K562 (cell line): ENCODE data around the gene ARL14. TPM values are rescaled to one million over a fixed set of nuclear protein-coding genes. Genes with fewer than 3 reads are reported as not detected.

Experiments used
- ATAC-seq: fragments of 200-7000 bp; cut with Tn5 transposase; 3 replicates; pipeline ENCODE4 v1.9.1; 2020; ENCODE audit warnings: moderate library complexity
- BruUV-seq: library from RNA; stranded (reverse); fragments of 400-500 nt; replicated peaks from 2 replicates; lab custom pipeline; 2021; lab: Mats Ljungman, UMichigan
- CTCF ChIA-PET: fragments of 300-600 bp; formaldehyde crosslinking; extraction: SDS; loops from one replicate; lab custom pipeline; 2021; ENCODE audit warnings: low intra/inter-chr PET ratio; lab: Yijun Ruan, JAX
- POLR2A ChIA-PET: fragments of 300-600, 350-650 bp; sonication (Branson Sonifier 250); formaldehyde crosslinking; extraction: SDS; loops from one replicate; lab custom pipeline; 2021; ENCODE audit warnings: antibody characterized with exemption, inconsistent platforms; lab: Yijun Ruan, JAX
- DNase-seq, 4 experiments: peaks; one replicate each; pipeline versions ENCODE4 v3.0.0 to v3.0.0-alpha.2; 2011 to 2018; ENCODE audit warnings: low spot score in 3 of 4, mixed read lengths in 3 of 4; ENCODE audit errors: extremely low read depth in 1 of 4
- FAIRE-seq: peaks from 2 replicates; lab custom pipeline; 2011; peaks lifted over from hg19 to GRCh38; lab: Jason Lieb, UNC
- H2AFZ ChIP-seq: 2 replicates; pipeline ENCODE4 v1.6.0; 2011; ENCODE audit warnings: low read depth, low read length, control low read depth, inconsistent platforms
- H3K27ac ChIP-seq: fragments of 200-600 bp; 3 replicates; pipeline ENCODE4 v1.8.0; 2011; ENCODE audit warnings: low read depth, mild to moderate bottlenecking, control low read depth, inconsistent platforms, low read length, moderate library complexity, mixed read lengths; ENCODE audit errors: extremely low read depth
- H3K27me3 ChIP-seq, 2 experiments: fragments of 300-600 bp in 1 of 2; 2 replicates in 1 of 2; 3 replicates in 1 of 2; pipeline versions ENCODE4 v1.6.0 to v1.8.0; 2011; ENCODE audit warnings: inconsistent platforms in 2 of 2, low read length in 2 of 2, mild to moderate bottlenecking in 1 of 2, mixed read lengths in 1 of 2, moderate library complexity in 1 of 2; ENCODE audit not compliant: control insufficient read depth in 2 of 2, insufficient read depth in 2 of 2
- H3K36me3 ChIP-seq: fragments of 300-600 bp; 3 replicates; pipeline ENCODE4 v1.8.0; 2011; ENCODE audit warnings: mild to moderate bottlenecking, low read length, inconsistent platforms; ENCODE audit not compliant: control insufficient read depth, insufficient read depth
- H3K4me1 ChIP-seq, 2 experiments: fragments of 200-600 bp in 1 of 2; replicated peaks in 1 of 2; 2 replicates in 1 of 2; 3 replicates in 1 of 2; pipeline versions ENCODE4 v1.5.1 to v1.8.0; 2011; ENCODE audit warnings: inconsistent platforms in 2 of 2, low read length in 2 of 2, mild to moderate bottlenecking in 1 of 2, mixed read lengths in 1 of 2, moderate library complexity in 1 of 2; ENCODE audit not compliant: control insufficient read depth in 2 of 2, insufficient read depth in 2 of 2
- H3K4me2 ChIP-seq: 2 replicates; pipeline ENCODE4 v1.6.1; 2011; ENCODE audit warnings: low read length, control low read depth, inconsistent platforms, mixed read lengths; ENCODE audit not compliant: insufficient read depth
- H3K4me3 ChIP-seq: fragments of 200-600 bp; sonication (generic), shearing (Covaris generic); 2 replicates; pipeline ENCODE4 v1.5.1; 2016; ENCODE audit warnings: control low read depth, inconsistent platforms
- H3K79me2 ChIP-seq: fragments of 200-600 bp; 3 replicates; pipeline ENCODE4 v1.8.0; 2011; ENCODE audit warnings: low read length, inconsistent platforms; ENCODE audit not compliant: control insufficient read depth, insufficient read depth
- H3K9ac ChIP-seq, 2 experiments: 2 replicates each; pipeline versions ENCODE4 v1.6.0 to v1.6.1; 2011; ENCODE audit warnings: low read depth in 2 of 2, low read length in 2 of 2, control low read depth in 1 of 2, inconsistent platforms in 1 of 2, mild to moderate bottlenecking in 1 of 2, mixed read lengths in 1 of 2; ENCODE audit not compliant: insufficient read depth in 1 of 2
- H3K9me1 ChIP-seq: one replicate; pipeline ENCODE4 v1.6.0; 2011; ENCODE audit warnings: inconsistent platforms, mild to moderate bottlenecking, low read length, moderate library complexity; ENCODE audit not compliant: control insufficient read depth, insufficient read depth
- H3K9me3 ChIP-seq: replicated peaks from 2 replicates; pipeline ENCODE4 v1.5.1; 2011; ENCODE audit warnings: low read depth, low read length, inconsistent platforms; ENCODE audit not compliant: control insufficient read depth, insufficient read depth
- H4K20me1 ChIP-seq: replicated peaks from 2 replicates; pipeline ENCODE4 v1.6.1; 2011; ENCODE audit warnings: low read length, inconsistent platforms, mixed read lengths; ENCODE audit not compliant: control insufficient read depth, insufficient read depth
- CBX3 ChIP-seq, 2 experiments: IDR thresholded peaks; 1 replicate in 1 of 2; 2 replicates in 1 of 2; pipeline ENCODE4 v1.6.1; 2012; ENCODE audit warnings: inconsistent platforms in 2 of 2, low read length in 2 of 2, borderline replicate concordance in 1 of 2, control low read depth in 1 of 2
- MAFG ChIP-seq: fragments of 450-650 bp; conservative IDR thresholded peaks from 2 replicates; pipeline ENCODE4 v1.6.1; 2016; ENCODE audit warnings: missing genetic modification characterization, missing compliant biosample characterization
- ZNF274 ChIP-seq: IDR thresholded peaks from 2 replicates; pipeline ENCODE4 v1.6.1; 2011; ENCODE audit warnings: low read depth, mild to moderate bottlenecking, low read length, moderate library complexity, borderline replicate concordance
- ZNF316 ChIP-seq: fragments of 450-650 bp; IDR thresholded peaks from 2 replicates; pipeline ENCODE4 v1.6.1; 2016
- ZNF695 ChIP-seq: fragments of 450-650 bp; formaldehyde crosslinking; IDR thresholded peaks from 2 replicates; pipeline ENCODE4 v1.4.0; 2020; ENCODE audit warnings: mild to moderate bottlenecking, moderate library complexity
- in situ Hi-C: fragments of 300-500 bp; cut with MboI; formaldehyde crosslinking; loops from 4 replicates; pipeline ENCODE4 v1.15.0; 2018; ENCODE audit warnings: inconsistent platforms, mixed read lengths
- intact Hi-C: fragments of 100-400 bp; cut with micrococcal nuclease; formaldehyde crosslinking; loops from 2 replicates; pipeline ENCODE4 v1.14.2; 2022
- polyA plus RNA-seq, 8 experiments: library from polyadenylated mRNA; depleted of rRNA in 4 of 8; stranded (reverse) in 5 of 8; unstranded in 3 of 8; fragments of >200 nt; fragmentation: Nextera tagmentation in 2 of 8; fragmentation: Illumina TruSeq in 1 of 8; extraction: Ambion mirVana in 2 of 8; extraction: Trizol in 1 of 8; gene quantifications; 2 replicates each; pipeline versions ENCODE4 v1.2.1 to v1.2.3, GENCODE V29; 2011 to 2014; ENCODE audit warnings: inconsistent platforms in 1 of 8, missing spikeins in 1 of 8
- total RNA-seq, 7 experiments: library from RNA; depleted of rRNA in 6 of 7; stranded (reverse); fragments of >200 nt in 6 of 7; fragmentation: Illumina TruSeq in 2 of 7; extraction: Trizol in 2 of 7; gene quantifications; 2 replicates each; pipeline versions ENCODE4 v1.2.1 to v1.2.3, GENCODE V29; 2011 to 2021; ENCODE audit warnings: low replicate concordance in 1 of 7
- TF ChIP-seq, protein P1 (sequence below), 2 experiments: fragments of 450-650 bp in 1 of 2; sonication (generic) in 1 of 2; formaldehyde crosslinking in 1 of 2; IDR thresholded peaks; 2 replicates each; pipeline versions ENCODE4 v1.7.1 to v1.9.0; 2016 to 2022; ENCODE audit warnings: inconsistent platforms in 1 of 2, mild to moderate bottlenecking in 1 of 2, missing genetic modification reagents in 1 of 2

ARL14 gene
- total and polyA plus RNA-seq, 9 of the 15 experiments (the other 6 are each of a cell fraction or from before 2014, with no cell fraction given), result not detected

DNA sequence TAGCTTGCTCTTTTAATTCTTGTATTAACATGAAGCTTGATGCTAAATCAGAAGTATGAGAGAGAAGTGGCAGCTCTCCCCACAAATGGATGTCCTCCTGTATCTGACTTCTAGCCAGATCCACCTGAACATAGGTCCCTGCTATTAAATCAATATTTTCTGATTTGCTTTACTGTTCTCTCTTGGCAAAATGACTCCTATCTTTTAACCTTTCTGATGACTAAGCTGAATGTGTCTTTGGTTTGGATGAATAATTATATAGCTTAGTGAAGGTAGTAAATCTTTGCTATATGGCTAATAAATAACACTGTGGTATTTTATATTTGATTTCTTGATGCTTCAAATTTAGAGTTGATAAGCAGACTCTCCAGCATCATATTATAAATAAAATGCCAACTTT, 28.3 kb upstream of the ARL14 start:
- intact Hi-C loops, result no loop called here
- H3K4me1 ChIP-seq, result no peaks in the 10 kb centered on the region
- TF ChIP-seq ZNF695 (CRISPR knock-in tag) (no peak), MAFG (tag) (0 out of 2 replicates have a peak, but pooled peaks have one; percentile 12), CBX3 (IDR thresholded peaks at IDR 0.05; ENCODE audit: borderline replicate concordance in 1 of 2, low read length in 2 of 2) (no peak), ZNF316 (peak; percentile 61), ZNF274 (no peak)
- TF ChIP-seq, protein P1, sequence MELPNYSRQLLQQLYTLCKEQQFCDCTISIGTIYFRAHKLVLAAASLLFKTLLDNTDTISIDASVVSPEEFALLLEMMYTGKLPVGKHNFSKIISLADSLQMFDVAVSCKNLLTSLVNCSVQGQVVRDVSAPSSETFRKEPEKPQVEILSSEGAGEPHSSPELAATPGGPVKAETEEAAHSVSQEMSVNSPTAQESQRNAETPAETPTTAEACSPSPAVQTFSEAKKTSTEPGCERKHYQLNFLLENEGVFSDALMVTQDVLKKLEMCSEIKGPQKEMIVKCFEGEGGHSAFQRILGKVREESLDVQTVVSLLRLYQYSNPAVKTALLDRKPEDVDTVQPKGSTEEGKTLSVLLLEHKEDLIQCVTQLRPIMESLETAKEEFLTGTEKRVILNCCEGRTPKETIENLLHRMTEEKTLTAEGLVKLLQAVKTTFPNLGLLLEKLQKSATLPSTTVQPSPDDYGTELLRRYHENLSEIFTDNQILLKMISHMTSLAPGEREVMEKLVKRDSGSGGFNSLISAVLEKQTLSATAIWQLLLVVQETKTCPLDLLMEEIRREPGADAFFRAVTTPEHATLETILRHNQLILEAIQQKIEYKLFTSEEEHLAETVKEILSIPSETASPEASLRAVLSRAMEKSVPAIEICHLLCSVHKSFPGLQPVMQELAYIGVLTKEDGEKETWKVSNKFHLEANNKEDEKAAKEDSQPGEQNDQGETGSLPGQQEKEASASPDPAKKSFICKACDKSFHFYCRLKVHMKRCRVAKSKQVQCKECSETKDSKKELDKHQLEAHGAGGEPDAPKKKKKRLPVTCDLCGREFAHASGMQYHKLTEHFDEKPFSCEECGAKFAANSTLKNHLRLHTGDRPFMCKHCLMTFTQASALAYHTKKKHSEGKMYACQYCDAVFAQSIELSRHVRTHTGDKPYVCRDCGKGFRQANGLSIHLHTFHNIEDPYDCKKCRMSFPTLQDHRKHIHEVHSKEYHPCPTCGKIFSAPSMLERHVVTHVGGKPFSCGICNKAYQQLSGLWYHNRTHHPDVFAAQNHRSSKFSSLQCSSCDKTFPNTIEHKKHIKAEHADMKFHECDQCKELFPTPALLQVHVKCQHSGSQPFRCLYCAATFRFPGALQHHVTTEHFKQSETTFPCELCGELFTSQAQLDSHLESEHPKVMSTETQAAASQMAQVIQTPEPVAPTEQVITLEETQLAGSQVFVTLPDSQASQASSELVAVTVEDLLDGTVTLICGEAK (IDR thresholded peaks at IDR 0.05), result no peak
- TF ChIP-seq, protein P1 (CRISPR knock-in tag; IDR thresholded peaks at IDR 0.05), result no peak
- no peak overlapping the region for H3K4me3 ChIP-seq
- DNase-seq, result no peak
- BruUV-seq, result no TSS peak
- no peaks in the 10 kb centered on the region for H3K9me1 ChIP-seq
- no peaks in the 10 kb centered on the region for H3K36me3 ChIP-seq
- in situ Hi-C loops, result no loop called here
- ChIA-PET CTCF (no interaction called here), POLR2A (no interaction called here)
- no peaks in the 10 kb centered on the region for H3K9me3 ChIP-seq
- H3K4me2 ChIP-seq, result no peak overlapping the region
- no peak overlapping the region for H3K27ac ChIP-seq
- H3K79me2 ChIP-seq, result no peaks in the 10 kb centered on the region
- H3K27me3 ChIP-seq, result no peaks in the 10 kb centered on the region
- H3K9ac ChIP-seq, result no peak overlapping the region
- FAIRE-seq, result peak; percentile 26
- no peak overlapping the region for H2AFZ ChIP-seq
- no peaks in the 10 kb centered on the region for H4K20me1 ChIP-seq
- no peak for ATAC-seq
